Panc1 (cell line): ENCODE data around the gene CREBL2.

Experiments used
- CTCF ChIP-seq: fragments of 450-650 bp; IDR thresholded peaks from 2 replicates; pipeline ENCODE4 v1.5.1; 2017; ENCODE audit warnings: mild to moderate bottlenecking
- POLR2AphosphoS5 ChIP-seq: IDR thresholded peaks from 2 replicates; pipeline ENCODE4 v1.6.1; 2012; ENCODE audit warnings: mild to moderate bottlenecking, low read depth, low read length, moderate library complexity
- TCF7L2 ChIP-seq: IDR thresholded peaks from 2 replicates; pipeline ENCODE4 v1.6.1; 2011; ENCODE audit warnings: mild to moderate bottlenecking, low read depth, low read length, inconsistent platforms

GRCh38 chr12:12612358-12612757, 682 bp downstream of the CREBL2 start:
- TF ChIP-seq CTCF (no peak), TCF7L2 (no peak), POLR2AphosphoS5 (no peak)
